OCI-LY3 (cell line): ENCODE results near the gene GANAB.

Source experiments
- CTCF ChIP-seq: fragments of 200-600, 300-600 bp; sonication (generic); IDR thresholded peaks from 2 replicates; pipeline ENCODE4 v1.5.1; 2014; ENCODE audit warnings: antibody characterized with exemption, low read length, low read depth
- EZH2phosphoT487 ChIP-seq: fragments of 200-600 bp; shearing (Covaris generic); IDR thresholded peaks from 2 replicates; pipeline ENCODE4 v1.6.1; 2018; ENCODE audit warnings: antibody characterized with exemption, mixed run types, low read depth

- TF ChIP-seq CTCF = no peak
- TF ChIP-seq EZH2phosphoT487 = no peak
Observed at GRCh38 chr11:62613291-62613778, 33.1 kb downstream of the GANAB start.
